ACC112 (cell line): ENCODE data around the gene LGR6.

Experiments used
- H2AFZ ChIP-seq: fragments of 200-600 bp; sonication (generic); one replicate; pipeline ENCODE4 v1.6.0; 2017; ENCODE audit warnings: antibody characterized with exemption, low read length; ENCODE audit not compliant: unreplicated experiment
- H3K27ac ChIP-seq: fragments of 200-600 bp; sonication (generic); 2 replicates; pipeline ENCODE4 v1.5.1; 2014; ENCODE audit warnings: low read depth, mild to moderate bottlenecking, antibody characterized with exemption, low read length, moderate library complexity
- H3K27me3 ChIP-seq: fragments of 200-600 bp; sonication (generic); 2 replicates; pipeline ENCODE4 v1.6.1; 2014; ENCODE audit warnings: mild to moderate bottlenecking, antibody characterized with exemption, low read length, moderate library complexity, mixed read lengths; ENCODE audit not compliant: insufficient read depth
- H3K36me3 ChIP-seq: fragments of 200-600 bp; sonication (generic); 2 replicates; pipeline ENCODE4 v1.6.1; 2016; ENCODE audit warnings: mild to moderate bottlenecking, antibody characterized with exemption, low read length, moderate library complexity, mixed read lengths; ENCODE audit not compliant: insufficient read depth
- H3K4me1 ChIP-seq: fragments of 200-600 bp; sonication (generic); one replicate; pipeline ENCODE4 v1.6.1; 2016; ENCODE audit warnings: low read length, mixed read lengths; ENCODE audit not compliant: insufficient read depth, unreplicated experiment, control insufficient read depth
- H3K4me3 ChIP-seq: fragments of 200-600 bp; sonication (generic); 2 replicates; pipeline ENCODE4 v1.5.1; 2014; ENCODE audit warnings: mild to moderate bottlenecking, low read depth, low read length
- H3K79me2 ChIP-seq: fragments of 200-600 bp; sonication (generic); one replicate; pipeline ENCODE4 v1.6.0; 2016; ENCODE audit warnings: low read length; ENCODE audit not compliant: control insufficient read depth, unreplicated experiment, insufficient read depth

Gene LGR6

DNA sequence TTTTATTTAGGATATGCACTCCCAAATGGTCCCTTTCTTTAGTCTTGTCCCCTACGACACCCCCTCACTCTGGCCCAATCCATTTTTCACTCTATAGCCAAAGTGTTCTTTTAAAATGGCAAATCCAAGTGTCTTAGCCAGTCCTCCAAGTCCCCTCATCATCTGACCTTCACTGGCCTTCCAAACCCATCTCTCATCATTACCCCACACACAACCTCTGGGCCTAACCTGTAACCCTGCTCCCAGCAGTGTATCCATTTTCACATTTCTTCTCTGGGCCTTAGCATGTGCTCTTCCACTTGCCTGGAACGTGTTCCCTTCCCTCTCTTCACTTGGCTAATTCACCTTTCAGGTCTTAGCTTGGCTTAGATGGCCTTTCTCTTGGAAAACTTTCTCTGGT is 42.6 kb upstream of the LGR6 start:
- H2AFZ ChIP-seq: no peak overlapping the region
- H3K79me2 ChIP-seq: no peaks in the 10 kb centered on the region
- no peak overlapping the region for H3K27ac ChIP-seq
- H3K4me3 ChIP-seq: no peak overlapping the region
- no peaks in the 10 kb centered on the region for H3K27me3 ChIP-seq
- H3K4me1 ChIP-seq: peaks cover 8% of the 10 kb centered on the region
- no peaks in the 10 kb centered on the region for H3K36me3 ChIP-seq

DNA sequence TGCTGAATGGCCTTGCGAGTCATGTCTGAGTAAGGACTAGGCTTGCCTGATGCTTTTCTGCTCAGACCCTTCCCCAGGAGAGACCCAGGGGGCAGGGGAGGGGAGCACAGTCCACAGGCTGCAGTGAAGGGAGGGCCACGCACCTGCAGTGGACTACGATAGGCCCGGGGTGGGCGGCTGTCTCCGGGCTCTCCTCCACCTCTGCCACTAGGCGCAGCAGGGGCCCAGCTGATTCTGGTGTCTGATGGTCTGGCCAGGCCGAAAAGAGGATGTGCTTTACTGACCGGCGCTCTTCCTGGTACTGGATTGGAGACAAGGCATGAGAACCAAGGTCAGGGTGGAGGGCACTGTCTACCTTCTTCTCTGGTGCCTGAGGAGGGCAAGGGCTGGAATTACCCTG is 41.2 kb upstream of the LGR6 start:
- Histone ChIP-seq H2AFZ (no peak overlapping the region), H3K79me2 (no peaks in the 10 kb centered on the region), H3K27me3 (no peaks in the 10 kb centered on the region), H3K4me1 (peaks cover 8% of the 10 kb centered on the region), H3K27ac (no peak overlapping the region), H3K4me3 (no peak overlapping the region), H3K36me3 (no peaks in the 10 kb centered on the region)

GRCh38 chr1:202153284-202153683 is 40.3 kb upstream of the LGR6 start:
- peaks cover 8% of the 10 kb centered on the region for H3K4me1 ChIP-seq
- no peak overlapping the region for H3K4me3 ChIP-seq
- no peaks in the 10 kb centered on the region for H3K79me2 ChIP-seq
- no peaks in the 10 kb centered on the region for H3K36me3 ChIP-seq
- H2AFZ ChIP-seq: no peak overlapping the region
- H3K27me3 ChIP-seq: no peaks in the 10 kb centered on the region
- no peak overlapping the region for H3K27ac ChIP-seq

DNA sequence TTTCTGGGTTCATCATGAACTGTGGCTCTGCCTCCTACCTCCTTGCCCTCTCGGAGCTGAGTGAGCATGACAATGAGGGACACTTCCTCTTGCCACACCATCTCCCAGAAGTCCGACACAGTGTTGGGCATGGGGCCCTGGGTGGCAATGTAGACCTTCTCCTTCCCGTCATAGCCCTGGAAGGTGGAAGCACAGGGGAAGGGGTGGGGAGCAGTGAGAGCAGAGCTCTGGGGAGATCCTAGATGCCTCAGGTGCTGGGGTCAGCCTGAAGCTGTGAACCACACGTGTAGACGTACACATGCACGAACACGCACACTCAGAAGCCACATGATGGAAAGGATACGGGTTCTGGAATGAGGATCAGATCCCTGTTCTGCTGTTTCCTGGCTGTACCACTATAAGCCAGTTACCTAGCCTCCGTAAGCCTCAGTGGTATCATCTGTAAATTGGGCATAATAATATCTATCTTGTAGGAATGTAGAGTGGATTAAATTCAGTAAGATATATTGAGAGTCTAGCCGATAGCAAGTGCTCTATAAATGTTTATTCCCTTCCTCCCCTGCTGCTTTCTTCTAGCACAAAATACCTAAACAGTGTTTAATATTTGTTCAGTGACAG is 39.3 kb upstream of the LGR6 start:
- no peak overlapping the region for H3K4me3 ChIP-seq
- H3K79me2 ChIP-seq: no peaks in the 10 kb centered on the region
- no peaks in the 10 kb centered on the region for H3K36me3 ChIP-seq
- H3K27ac ChIP-seq: no peak overlapping the region
- no peak overlapping the region for H2AFZ ChIP-seq
- H3K4me1 ChIP-seq: peaks cover 8% of the 10 kb centered on the region
- H3K27me3 ChIP-seq: no peaks in the 10 kb centered on the region

GRCh38 chr1:202154766-202155477 is 38.7 kb upstream of the LGR6 start:
- Histone ChIP-seq H2AFZ (no peak overlapping the region), H3K27me3 (no peaks in the 10 kb centered on the region), H3K4me3 (no peak overlapping the region), H3K36me3 (no peaks in the 10 kb centered on the region), H3K4me1 (peaks cover 8% of the 10 kb centered on the region), H3K27ac (no peak overlapping the region), H3K79me2 (no peaks in the 10 kb centered on the region)

DNA sequence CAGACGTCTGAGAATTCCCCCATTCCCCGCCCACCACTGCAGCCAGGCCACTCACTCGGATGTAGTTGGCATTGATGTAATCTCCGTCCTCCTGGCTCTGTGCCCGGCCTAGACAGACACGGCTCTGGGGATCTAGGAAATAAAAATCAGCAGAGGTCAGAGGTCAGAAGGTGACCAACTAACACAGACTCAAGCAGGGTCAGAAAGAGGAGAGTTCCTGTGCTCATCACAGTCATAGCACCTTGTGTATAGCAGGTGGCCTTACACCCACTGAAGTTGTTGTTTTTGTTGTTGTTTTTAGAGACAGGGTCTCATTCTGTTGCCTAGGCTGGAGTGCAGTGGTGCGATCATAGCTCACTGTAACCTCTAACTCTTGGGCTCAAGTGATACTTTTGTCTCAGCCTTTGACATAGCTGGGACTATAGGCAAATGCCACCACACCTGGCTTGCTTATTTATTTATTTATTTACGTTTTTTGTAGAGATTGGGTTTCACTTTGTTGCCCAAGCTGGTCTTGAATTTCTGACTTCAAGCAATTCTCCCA is 38.0 kb upstream of the LGR6 start:
- Histone ChIP-seq H3K4me3 (no peak overlapping the region), H3K79me2 (no peaks in the 10 kb centered on the region), H3K27ac (no peak overlapping the region), H3K36me3 (no peaks in the 10 kb centered on the region), H3K27me3 (no peaks in the 10 kb centered on the region), H2AFZ (no peak overlapping the region), H3K4me1 (peaks cover 8% of the 10 kb centered on the region)

DNA sequence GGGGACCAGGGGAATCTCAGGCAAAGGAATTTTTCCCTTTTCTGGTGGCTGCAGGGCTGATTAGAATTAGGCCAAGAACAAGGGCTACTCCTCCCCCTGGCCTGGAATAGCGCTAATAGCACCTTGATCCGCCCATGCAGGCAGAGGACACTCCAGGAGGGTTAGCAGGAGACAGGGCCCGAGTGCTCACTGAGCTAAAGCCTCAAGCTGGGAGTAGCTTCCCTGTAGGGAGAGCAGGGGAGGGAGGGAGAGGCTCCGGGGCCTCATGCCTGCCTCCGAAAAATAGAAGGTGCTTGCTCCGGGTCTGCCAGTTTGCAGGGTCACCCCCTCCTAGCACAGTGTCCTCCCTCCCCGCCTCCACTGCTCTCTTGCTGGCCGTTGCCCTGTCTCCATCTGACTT is 37.0 kb upstream of the LGR6 start:
- Histone ChIP-seq H3K79me2 (no peaks in the 10 kb centered on the region), H3K36me3 (no peaks in the 10 kb centered on the region)

GRCh38 chr1:202157945-202158344 is 35.7 kb upstream of the LGR6 start:
- H3K27me3 ChIP-seq: no peaks in the 10 kb centered on the region
- H3K79me2 ChIP-seq: no peaks in the 10 kb centered on the region
- no peak overlapping the region for H3K4me3 ChIP-seq
- H3K27ac ChIP-seq: no peak overlapping the region
- H2AFZ ChIP-seq: no peak overlapping the region
- H3K4me1 ChIP-seq: peaks cover 8% of the 10 kb centered on the region
- no peaks in the 10 kb centered on the region for H3K36me3 ChIP-seq

More for the DNA sequence above, 37.0 kb upstream of the LGR6 start:
- no peak overlapping the region for H3K4me3 ChIP-seq
- H3K27me3 ChIP-seq: no peaks in the 10 kb centered on the region
- H3K4me1 ChIP-seq: peaks cover 8% of the 10 kb centered on the region
- H2AFZ ChIP-seq: no peak overlapping the region
- no peak overlapping the region for H3K27ac ChIP-seq

GRCh38 chr1:202158810-202159533 is 34.6 kb upstream of the LGR6 start:
- H2AFZ ChIP-seq: no peak overlapping the region
- no peaks in the 10 kb centered on the region for H3K79me2 ChIP-seq
- H3K4me1 ChIP-seq: peaks cover 8% of the 10 kb centered on the region
- H3K4me3 ChIP-seq: no peak overlapping the region
- H3K36me3 ChIP-seq: no peaks in the 10 kb centered on the region
- no peak overlapping the region for H3K27ac ChIP-seq
- H3K27me3 ChIP-seq: no peaks in the 10 kb centered on the region

GRCh38 chr1:202159534-202160371 is 33.8 kb upstream of the LGR6 start:
- H3K4me3 ChIP-seq: no peak overlapping the region
- H3K27ac ChIP-seq: no peak overlapping the region
- no peaks in the 10 kb centered on the region for H3K79me2 ChIP-seq
- peaks cover 8% of the 10 kb centered on the region for H3K4me1 ChIP-seq
- no peaks in the 10 kb centered on the region for H3K36me3 ChIP-seq
- H3K27me3 ChIP-seq: no peaks in the 10 kb centered on the region
- H2AFZ ChIP-seq: no peak overlapping the region
